SK-N-SH (cell line): Measurements from ENCODE around the gene CASZ1.

Experiments used
- CHD2 ChIP-seq: fragments of 150-350 bp; IDR thresholded peaks from 2 replicates; pipeline ENCODE4 v1.6.1; 2018; ENCODE audit warnings: low read length; ENCODE audit not compliant: partially characterized antibody
- CTCF ChIP-seq: fragments of 200-600 bp; sonication (generic); IDR thresholded peaks from 2 replicates; pipeline ENCODE4 v1.6.1; 2017; ENCODE audit warnings: antibody characterized with exemption, mild to moderate bottlenecking, moderate library complexity
- EP300 ChIP-seq, 2 experiments: IDR thresholded peaks; 2 replicates each; pipeline versions ENCODE4 v1.4.0 to v1.6.1; 2012; ENCODE audit warnings: borderline replicate concordance in 1 of 2, low read depth in 1 of 2, low read length in 1 of 2
- FOXM1 ChIP-seq: IDR thresholded peaks from 2 replicates; pipeline ENCODE4 v1.4.0; 2012; ENCODE audit warnings: low read depth, mild to moderate bottlenecking
- GABPA ChIP-seq: IDR thresholded peaks from 2 replicates; pipeline ENCODE4 v1.4.0; 2012; ENCODE audit warnings: low read depth, mild to moderate bottlenecking
- RAD21 ChIP-seq: IDR thresholded peaks from 2 replicates; pipeline ENCODE4 v1.6.1; 2012; ENCODE audit warnings: mild to moderate bottlenecking, low read length
- TAF1 ChIP-seq: IDR thresholded peaks from 2 replicates; pipeline ENCODE4 v1.6.1; 2012; ENCODE audit warnings: low read depth, mild to moderate bottlenecking, low read length, moderate library complexity, borderline replicate concordance
- USF2 ChIP-seq: fragments of 150-350 bp; IDR thresholded peaks from 2 replicates; pipeline ENCODE4 v1.6.1; 2017; ENCODE audit warnings: antibody characterized with exemption, low read length, low read depth, borderline replicate concordance
- ZBTB33 ChIP-seq: IDR thresholded peaks from 2 replicates; pipeline ENCODE4 v1.4.0; 2012; ENCODE audit warnings: low read depth, borderline replicate concordance

GRCh38 chr1:10734962-10735544 is 61.4 kb downstream of the CASZ1 start:
- no peak for TF ChIP-seq EP300 (IDR thresholded peaks at IDR 0.05; ENCODE audit: borderline replicate concordance in 1 of 2, low read depth in 1 of 2, low read length in 1 of 2)
- no peak for TF ChIP-seq CHD2
- TF ChIP-seq TAF1: no peak
- no peak for TF ChIP-seq FOXM1
- TF ChIP-seq USF2: no peak
- TF ChIP-seq CTCF: no peak
- no peak for TF ChIP-seq RAD21
- no peak for TF ChIP-seq GABPA
- no peak for TF ChIP-seq ZBTB33
